NCI-H226 (cell line): ENCODE measurements around the gene TPBGL.

ENCODE experiments used
- DNase-seq: peaks from one replicate; pipeline ENCODE4 v3.0.0-alpha.2; 2015

TPBGL gene

DNA sequence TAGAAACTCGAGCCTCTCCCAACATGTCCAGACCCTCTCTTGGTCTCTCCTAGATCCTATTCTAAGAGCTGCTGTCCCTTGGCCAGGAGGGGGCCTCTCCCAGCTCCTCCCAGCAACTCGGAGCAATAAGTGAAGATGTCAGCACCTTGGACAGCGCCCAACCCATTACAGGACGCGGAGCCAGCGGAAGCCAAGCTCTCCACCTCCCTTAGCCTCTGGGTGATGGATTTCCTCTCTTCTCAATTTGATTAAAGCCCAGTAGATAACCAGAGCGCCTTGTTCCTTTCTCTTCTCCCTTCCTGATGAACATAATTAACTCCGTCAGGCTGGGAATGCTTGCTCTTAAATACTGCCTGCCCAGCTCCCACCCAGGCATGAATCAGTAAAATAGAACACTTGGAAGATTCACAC is 26.2 kb upstream of the TPBGL start:
- peak; percentile 71 for DNase-seq

DNA sequence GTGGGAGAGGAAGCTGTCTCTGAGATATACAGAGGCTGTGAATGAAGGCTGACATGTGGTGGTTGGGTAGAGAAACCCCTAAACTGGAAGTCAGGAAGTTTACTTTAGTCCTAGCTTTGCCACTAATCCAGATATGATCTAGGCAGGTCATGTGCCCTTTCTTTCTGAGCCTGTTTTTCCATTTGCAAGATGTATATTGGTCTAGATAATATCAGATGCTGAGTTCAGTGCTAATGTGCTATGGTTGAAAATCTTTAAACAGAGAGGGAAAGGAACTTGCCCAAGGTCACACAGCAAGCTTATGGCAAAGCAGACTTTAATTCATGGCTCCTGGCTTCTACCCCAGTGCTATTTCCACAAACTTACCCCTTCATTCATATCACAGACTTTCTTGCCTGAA is 25.7 kb upstream of the TPBGL start:
- DNase-seq: no peak

DNA sequence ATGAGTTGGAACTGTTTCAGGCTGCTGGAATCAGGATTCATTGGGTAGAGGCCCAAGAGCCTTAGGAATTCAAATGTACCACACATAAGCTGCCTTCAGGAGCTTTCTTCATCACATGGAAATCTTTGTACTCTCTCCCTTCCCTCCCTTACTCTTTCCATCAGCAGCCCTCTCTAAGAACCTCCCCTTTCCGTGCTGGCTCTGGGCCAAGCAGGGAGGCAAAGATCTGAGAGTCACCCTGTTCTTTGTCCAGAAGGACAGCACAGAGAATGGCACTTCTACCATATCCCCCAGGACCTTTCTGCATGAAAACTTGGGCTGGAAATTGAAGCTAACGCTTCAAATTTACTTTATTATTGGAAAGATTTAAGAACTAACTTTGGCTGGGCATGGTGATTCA is 20.7 kb upstream of the TPBGL start:
- DNase-seq: no peak

DNA sequence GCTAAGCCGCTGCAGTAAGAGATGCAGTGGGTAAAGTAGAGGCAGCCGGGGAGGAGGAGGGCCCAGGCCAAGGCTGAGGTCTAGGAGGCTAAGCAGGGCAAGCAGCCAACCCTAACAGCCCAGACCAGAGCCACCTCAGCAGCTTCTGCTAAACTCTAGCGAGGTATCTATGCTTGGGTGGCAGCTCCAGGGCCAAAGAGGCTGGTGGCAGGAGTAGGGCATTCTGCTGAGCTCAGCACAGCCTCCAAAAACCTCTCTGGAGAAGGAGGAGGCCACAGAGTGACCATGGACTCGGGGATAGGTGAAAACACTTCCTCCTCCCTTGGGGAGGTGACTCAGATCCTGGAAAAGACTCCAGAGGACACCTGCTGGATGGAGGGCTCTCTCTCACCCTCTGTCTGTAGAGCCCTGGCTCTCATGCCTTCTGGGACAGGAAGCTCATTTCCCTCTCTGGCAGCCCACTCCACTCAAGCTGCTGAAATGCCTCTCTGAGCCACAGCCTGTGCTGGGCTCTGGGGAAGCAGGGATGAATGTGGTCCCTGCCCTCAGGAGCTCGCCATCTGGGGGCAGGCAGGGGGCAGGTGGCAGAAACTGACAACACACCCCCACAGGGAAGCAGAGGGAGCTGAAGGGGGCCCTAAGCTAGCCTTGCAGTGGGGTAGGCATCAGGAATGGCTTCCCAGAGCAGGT is 16.5 kb upstream of the TPBGL start:
- no peak for DNase-seq

DNA sequence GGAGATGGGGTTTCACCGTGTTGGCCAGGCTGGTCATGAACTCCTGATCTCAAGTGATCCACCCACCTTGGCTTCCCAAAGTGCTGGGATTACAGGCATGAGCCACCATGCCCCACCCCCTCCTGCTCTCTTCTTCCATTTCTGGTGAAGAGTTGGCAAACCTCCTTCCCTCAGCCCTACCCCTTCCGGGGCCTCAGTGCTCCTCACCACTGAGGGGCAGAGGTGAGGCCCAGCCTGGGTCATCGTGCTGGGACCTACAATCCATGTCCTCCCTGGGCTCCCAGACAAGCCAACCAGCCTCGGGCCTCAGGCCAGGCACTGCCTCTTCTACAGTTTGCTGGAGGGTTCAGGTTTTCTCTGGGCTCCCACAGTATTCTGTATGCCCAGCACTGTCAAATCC is 14.8 kb upstream of the TPBGL start:
- no peak for DNase-seq

DNA sequence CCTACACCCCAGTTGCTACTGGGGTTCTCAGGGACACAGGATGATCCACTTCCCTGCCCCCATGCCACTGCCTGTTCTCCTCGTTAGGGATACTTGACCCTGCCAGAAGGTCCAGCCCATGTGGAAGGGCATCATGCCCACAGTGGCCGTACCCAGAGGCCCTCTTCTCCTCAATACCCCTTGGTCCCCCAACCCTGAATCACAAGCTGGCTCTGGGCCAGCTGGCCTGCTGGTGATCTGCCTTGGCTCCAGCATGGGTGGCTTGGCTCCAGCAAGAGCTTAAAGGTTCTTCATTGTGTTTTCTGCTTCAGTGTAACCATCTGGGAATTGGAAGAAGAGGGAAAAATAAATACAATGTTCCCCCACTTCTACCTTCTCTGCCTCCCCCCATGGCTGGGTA is 11.1 kb upstream of the TPBGL start:
- DNase-seq: no peak

DNA sequence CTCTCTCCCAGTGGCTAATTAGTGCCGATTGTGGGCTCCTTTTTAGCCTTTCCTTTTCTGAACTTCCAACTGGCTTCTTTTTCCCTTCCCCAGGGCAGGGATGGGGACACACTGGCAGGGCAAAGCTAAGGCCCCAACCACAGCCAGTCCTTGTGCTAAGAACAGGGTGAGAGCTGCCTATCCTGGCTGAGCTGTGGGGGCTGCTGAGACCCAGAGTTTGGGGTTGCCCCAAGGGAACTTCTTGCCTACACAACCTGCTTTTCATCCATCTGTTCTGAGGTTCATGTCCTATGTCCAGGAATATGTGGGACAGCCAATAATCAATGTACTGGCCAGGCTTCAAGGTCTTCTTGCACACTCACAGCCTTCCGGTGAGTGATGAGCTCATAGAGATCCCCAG is 10.0 kb upstream of the TPBGL start:
- DNase-seq: no peak

DNA sequence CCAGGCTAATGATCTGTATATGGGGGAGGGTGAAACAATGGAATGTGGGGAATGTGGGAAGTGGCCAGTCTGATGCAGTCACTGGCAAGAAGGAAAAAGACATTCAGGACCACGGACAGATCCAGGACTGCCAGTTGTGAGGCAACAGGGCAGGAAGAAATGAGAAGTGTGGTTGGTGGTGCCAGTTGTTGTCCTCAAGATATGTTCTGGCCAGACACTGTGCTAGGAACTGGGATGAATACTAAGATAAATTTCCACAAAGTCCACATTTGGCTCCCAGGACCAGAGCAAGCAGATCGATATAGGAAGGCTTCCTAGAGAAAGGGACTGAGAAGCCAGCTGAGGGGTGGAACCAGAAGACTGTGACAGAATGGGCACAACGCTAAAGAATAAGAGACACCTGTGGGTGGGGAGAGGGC is 6.8 kb upstream of the TPBGL start:
- DNase-seq: peak; percentile 48

DNA sequence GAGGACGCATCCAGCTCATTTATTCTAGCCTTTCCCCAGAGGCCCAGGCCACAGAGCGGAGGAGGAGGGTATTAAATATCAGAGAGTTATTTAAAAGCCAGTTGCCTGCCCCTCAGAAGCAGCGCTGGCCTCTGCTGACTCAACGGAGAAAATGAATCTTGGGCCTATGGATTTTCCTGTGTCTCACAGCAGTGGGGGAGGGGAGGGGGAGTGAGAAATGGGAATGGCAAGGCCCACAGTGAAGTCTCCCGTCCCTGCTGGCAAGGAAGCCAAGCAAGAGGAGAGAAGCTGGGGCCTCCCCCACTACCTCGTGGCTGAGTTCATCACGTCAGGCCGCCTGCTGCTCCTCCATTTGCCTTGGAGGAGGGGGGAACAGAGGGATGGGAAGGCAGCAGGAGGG is 4.5 kb upstream of the TPBGL start:
- DNase-seq: no peak

DNA sequence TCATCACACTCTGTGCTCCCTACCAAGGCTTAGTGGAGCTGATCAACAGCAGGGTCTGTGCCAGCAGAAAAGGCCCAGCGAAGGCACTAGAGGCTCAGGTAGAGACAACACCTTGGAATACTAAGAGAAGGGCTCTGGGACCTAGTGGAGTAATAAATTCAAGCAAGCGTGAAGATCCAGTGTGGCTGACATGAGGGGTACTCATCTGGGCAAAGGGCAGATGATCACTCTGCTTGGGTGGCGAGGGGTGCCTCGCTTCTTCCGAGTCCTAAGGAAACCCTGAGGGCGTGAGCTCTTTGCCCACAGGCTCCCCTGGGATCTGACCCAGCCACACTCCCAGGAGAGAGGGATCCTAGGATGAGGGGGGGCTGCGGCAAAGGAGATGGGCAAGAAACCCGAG is 3.5 kb upstream of the TPBGL start:
- DNase-seq: no peak

DNA sequence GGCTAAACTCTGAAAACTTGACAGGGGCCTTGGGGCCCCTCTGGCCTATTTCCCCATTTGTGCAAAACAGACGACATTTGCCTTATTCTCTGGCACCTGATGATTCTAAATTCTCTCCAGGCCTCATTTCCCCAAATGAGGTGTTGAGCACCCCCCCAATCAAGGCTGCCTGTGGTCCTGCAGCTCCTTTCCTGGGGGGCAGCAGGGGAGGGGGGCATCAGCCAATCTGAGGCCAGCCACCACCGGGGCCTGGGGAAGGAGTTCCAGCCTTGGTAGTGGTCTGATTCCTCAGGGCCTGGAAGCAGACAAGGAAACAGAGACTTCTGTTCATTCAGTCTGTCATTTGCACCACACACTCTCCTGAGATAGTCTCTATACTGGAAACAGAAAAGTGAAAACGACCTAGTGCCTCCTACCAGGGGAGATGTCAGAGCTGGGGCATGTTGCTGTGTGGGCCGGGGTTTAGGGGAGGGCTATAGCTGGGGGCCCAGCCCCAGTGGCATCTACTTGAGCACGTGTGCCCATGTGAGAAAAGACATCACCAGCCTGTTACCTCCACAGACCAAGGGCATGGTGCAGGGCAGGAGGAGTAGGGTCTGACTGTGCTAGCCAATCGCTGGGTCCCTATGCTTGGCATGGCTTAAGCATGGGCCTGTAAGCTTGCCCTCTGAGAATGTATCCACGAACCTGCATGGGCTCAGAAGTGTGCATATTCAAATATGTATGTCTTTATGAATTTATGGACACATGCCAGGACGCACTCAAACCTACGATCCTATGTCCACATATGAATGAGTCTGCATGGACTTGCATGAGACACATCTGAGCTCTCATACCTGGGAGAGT is 1.8 kb upstream of the TPBGL start:
- no peak for DNase-seq

DNA sequence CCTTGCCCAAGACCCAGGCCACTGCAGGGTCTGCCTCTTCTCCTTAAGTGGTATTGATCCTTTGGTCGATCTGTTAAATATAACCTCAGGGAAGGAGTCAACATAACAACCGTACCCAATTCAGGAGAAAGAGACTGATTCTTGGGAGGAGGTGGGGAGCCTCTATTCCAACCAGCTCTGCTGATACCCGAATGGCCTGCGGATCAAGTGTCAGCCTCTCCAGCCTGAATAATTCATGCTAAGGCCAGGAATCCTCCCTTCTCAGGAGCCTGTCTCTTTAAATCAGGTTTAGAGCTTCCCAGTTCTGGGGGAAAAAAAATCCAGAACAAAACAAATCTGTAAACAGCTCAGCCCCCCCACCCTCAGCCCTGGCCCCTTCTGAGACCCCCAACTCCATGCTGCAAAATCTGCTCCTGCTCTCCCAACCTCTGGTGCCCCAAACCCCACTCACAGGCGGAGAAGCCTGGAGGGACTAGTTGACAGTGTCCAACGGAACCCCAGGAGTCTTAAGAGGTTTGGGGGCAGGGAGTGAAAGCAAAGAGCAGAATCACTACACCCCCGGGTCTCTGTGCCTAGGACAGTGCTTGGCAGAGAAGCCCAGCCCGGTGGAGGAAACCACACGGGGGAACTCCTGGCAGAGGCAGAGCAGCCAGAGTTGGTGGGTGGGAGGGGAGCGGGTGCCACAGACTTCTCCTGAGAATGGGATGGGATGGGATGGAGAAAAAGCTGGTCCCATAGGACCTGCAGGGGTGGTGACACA is 863 bp upstream of the TPBGL start:
- DNase-seq: no peak

DNA sequence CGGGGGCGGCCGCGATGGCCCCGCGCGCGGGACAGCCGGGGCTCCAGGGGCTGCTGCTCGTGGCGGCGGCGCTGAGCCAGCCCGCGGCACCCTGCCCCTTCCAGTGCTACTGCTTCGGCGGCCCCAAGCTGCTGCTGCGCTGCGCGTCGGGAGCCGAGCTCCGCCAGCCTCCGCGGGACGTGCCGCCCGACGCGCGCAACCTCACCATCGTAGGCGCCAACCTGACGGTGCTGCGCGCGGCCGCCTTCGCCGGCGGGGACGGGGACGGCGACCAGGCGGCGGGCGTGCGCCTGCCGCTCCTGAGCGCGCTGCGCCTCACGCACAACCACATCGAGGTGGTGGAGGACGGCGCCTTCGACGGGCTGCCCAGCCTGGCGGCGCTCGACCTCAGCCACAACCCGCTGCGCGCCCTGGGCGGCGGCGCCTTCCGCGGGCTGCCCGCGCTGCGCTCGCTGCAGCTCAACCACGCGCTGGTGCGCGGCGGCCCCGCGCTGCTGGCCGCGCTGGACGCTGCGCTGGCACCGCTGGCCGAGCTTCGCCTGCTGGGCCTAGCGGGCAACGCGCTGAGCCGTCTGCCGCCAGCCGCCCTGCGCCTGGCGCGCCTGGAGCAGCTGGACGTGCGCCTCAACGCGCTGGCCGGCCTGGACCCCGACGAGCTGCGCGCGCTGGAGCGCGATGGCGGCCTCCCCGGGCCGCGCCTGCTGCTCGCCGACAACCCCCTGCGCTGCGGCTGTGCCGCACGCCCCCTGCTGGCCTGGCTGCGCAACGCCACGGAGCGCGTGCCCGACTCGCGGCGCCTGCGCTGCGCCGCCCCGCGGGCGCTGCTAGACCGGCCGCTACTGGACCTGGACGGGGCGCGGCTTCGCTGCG is 697 bp downstream of the TPBGL start:
- DNase-seq: peak; percentile 75

DNA sequence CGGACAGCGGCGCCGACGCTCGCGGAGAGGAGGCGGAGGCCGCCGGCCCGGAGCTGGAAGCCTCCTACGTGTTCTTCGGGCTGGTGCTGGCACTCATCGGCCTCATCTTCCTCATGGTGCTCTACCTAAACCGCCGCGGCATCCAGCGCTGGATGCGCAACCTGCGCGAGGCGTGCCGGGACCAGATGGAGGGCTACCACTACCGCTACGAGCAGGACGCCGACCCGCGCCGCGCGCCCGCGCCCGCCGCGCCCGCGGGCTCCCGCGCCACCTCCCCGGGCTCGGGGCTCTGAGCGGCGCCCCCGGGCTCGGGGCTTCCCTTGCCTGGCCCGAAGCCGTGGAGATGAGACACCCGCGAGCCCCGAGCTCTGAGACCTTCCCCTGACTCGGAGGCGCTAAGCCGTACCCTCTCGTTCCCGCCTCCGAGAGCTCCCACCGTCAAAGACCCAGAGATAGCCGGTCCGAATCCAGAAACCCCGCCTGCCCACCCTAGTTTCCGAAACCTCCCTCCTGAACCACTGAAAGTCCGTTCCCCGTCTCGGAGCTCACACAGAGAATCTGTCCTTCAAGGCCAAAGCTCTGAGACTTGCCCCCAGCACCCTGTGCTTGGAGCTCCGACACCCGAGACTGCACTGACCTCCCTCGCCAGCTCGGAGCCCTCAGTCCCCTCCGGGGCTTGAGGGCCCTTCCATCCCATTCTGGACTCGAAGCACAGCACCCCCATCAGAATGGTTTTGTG is 1.5 kb downstream of the TPBGL start:
- DNase-seq: no peak

DNA sequence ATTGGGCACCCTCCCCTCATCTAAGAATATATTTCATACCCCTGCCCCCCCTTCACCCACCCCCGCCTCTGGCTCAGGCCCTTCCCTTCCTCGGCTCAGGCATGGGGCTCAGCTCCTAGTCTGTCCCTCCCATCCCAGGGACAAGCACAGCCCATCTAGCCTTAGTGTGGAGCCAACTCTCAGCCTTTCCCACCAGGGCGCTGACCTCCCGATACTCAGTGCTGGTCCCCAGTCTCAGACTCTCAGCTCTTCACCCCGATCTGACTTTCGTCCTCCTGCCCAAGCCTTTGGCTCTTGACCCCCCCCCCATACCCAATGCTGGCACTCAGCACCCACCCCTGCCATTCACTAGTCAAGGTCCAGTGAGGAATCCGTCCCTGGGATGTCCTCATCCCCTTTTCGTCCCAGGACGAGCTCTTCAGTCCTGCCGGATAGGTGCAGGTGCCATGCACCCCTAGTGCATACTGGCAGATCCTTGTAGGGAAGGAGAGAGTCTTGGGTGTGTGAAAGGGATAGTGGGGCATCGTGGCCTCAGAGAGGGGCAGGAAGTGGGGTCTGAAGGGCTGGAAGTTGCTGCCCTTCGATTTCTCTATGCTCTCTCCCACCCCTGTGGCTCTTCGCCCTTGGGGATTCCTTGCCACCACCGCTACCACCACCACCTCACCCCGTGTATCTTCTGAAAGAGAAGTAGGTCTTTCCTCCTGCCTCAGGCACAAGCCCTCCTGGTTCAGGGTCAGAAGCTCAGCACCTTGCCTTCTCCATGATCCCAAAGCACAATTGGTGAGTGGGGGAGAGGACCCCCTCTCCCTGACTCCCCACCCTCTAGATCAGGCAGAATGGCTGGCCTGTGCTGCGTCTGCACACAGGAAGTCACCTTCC is 2.4 kb downstream of the TPBGL start:
- DNase-seq: no peak

DNA sequence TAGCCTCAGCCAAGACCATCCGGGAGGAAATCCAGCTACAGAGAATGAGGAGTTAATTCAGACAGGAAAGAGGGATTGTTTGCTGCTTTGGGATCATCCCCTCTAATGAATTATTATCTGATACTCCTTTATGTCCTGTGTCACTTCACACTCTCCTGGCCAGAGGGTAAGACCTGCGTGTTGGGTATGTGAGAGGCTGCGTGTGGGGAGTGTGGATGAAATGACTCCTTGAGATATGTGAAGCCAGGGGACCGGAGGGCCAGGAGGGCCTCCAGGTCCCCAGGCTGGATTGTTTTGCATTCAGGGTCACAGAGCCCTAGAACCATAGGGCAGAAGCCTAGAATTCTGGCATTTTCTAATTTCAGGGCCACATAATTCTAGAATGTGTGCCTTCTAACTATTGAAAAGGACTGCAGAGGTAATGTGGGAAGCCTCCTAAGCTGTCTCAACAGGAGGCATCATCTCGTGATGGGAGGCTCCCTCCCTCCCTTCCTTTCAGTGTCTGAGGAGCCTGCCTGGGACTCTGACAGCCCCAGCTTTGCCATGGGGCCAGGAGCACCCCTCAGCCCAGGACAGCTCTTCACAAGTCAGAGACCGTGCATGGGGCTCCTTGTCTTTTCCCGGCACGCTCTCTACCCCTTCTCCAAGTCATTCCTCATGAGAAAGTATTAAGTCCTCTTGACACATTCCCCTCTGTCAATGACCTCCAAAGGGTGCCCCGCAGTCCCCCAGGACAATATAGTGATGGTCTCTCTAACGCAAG is 3.7 kb downstream of the TPBGL start:
- no peak for DNase-seq

DNA sequence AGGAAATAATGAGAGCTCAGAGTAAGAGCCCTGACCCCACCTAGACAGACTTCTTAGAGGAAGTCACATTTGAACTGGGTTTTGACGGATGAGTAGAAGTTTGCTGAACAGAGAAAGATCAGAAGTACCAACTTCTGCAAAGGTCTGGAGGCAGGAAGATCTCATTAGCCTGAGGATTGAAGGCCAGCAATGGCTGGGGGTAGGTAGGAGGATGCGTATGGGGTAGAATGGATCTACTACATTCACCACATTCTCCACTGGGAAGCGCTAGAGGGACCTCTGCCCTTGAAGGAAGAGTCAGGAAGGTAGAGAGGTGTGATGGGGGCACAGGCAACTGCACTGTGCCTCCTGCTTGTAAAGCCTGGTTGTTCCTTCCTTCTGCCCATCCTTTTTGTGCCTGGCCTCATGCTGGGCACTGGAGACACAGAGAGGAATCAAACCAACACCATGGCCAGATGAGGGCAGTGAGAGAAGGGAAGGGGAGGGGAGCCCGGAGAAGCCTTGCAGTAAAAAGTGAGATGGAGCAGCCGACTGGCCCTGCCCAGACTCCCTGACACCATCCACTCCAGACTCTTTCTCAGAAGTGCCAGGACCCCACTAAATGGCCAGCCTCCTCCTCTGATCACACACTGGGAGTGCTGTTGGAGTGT is 4.9 kb downstream of the TPBGL start:
- no peak for DNase-seq

DNA sequence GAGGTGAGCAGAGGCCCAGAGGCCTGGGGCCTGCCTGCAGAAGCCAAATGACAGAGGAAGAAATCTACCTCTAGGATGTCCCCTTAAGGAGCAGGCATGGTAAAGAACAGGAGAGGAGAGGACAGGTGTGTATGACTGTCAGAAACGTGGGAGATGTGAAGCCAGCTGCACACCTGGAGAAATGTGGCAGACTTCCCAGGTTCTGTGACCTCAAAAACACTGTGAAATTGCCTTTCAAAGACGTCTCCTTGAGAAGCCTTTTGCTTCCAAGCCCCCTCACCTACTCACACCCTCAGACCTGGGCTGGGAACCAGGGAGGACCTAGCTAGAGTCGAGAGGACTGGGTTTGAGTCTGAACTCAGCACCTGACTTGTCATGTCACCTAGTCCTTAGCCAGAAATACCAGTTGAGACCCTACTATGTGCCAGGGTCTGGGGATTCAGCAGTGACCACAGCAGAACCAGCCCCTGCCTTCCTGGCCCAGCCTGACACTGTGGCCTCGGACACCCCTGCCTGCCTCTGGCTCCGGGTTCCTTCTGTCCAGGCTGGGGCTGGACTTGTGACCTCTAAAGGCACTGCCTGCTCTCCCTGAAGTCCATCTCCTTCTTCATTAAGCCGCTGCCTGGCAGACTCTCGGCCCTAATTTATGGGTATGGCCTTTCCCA is 5.6 kb downstream of the TPBGL start:
- no peak for DNase-seq
